Measurements from ENCODE around the gene OSBPL10.

GRCh38 chr3:31779514-31779913 lies 201.5 kb downstream of the OSBPL10 start:
- TF ChIP-seq, protein P1, sequence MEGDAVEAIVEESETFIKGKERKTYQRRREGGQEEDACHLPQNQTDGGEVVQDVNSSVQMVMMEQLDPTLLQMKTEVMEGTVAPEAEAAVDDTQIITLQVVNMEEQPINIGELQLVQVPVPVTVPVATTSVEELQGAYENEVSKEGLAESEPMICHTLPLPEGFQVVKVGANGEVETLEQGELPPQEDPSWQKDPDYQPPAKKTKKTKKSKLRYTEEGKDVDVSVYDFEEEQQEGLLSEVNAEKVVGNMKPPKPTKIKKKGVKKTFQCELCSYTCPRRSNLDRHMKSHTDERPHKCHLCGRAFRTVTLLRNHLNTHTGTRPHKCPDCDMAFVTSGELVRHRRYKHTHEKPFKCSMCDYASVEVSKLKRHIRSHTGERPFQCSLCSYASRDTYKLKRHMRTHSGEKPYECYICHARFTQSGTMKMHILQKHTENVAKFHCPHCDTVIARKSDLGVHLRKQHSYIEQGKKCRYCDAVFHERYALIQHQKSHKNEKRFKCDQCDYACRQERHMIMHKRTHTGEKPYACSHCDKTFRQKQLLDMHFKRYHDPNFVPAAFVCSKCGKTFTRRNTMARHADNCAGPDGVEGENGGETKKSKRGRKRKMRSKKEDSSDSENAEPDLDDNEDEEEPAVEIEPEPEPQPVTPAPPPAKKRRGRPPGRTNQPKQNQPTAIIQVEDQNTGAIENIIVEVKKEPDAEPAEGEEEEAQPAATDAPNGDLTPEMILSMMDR (IDR thresholded peaks at IDR 0.05), result no peak
- TF ChIP-seq POLR2A (IDR thresholded peaks at IDR 0.05), result no peak
